Tibial nerve (tissue), 4 donors: ENCODE results near the gene DMPK. TPM values are rescaled to one million over a fixed set of nuclear protein-coding genes. Genes with fewer than 3 reads are reported as not detected.

Source experiments
- DNase-seq, 2 donors: peaks; one replicate each; pipeline ENCODE4 v3.0.0-alpha.2; 2019; ENCODE audit warnings: low spot score in 2 of 2
- H3K27ac ChIP-seq, 4 donors: fragments of 200-600 bp; sonication (generic) in 3 of 4; one replicate each; pipeline ENCODE4 v1.5.1; 2017 to 2019; ENCODE audit warnings: mild to moderate bottlenecking in 1 of 4
- H3K27me3 ChIP-seq, 2 donors: fragments of 200-600 bp; sonication (generic) in 1 of 2; one replicate each; pipeline versions ENCODE4 v1.5.1 to v1.6.0; 2017 to 2019
- H3K36me3 ChIP-seq, 3 donors: fragments of 200-600 bp; sonication (generic); one replicate each; pipeline ENCODE4 v1.5.1; 2018 to 2019
- H3K4me1 ChIP-seq, 4 donors: fragments of 200-600 bp; sonication (generic) in 3 of 4; one replicate each; pipeline ENCODE4 v1.5.1; 2017 to 2019
- H3K4me3 ChIP-seq, 4 donors: fragments of 200-600 bp; sonication (generic) in 3 of 4; one replicate each; pipeline ENCODE4 v1.5.1; 2017 to 2019; ENCODE audit warnings: mild to moderate bottlenecking in 1 of 4, moderate library complexity in 1 of 4
- H3K9me3 ChIP-seq, 4 donors: fragments of 200-600 bp; sonication (generic) in 3 of 4; one replicate each; pipeline ENCODE4 v1.5.1; 2017 to 2019
- EP300 ChIP-seq, 2 donors: sonication (generic); formaldehyde crosslinking; IDR thresholded peaks; one replicate each; pipeline ENCODE4 v1.6.1; 2017; ENCODE audit warnings: antibody characterized with exemption in 2 of 2, mild to moderate bottlenecking in 1 of 2
- POLR2A ChIP-seq, 2 donors: fragments of 450-650 bp; IDR thresholded peaks; one replicate each; pipeline ENCODE4 v1.6.1; 2017; ENCODE audit warnings: antibody characterized with exemption in 2 of 2, mild to moderate bottlenecking in 2 of 2, moderate library complexity in 2 of 2
- WGBS, 2 donors: methylation state at CpG; one replicate each; pipeline ENCODE4 v1.1.5; 2018; 5-methylcytosine and 5-hydroxymethylcytosine counted together
- total RNA-seq, 4 donors: library from RNA; depleted of rRNA; stranded (reverse); fragments of >200 nt; gene quantifications; one replicate each; pipeline ENCODE4 v1.1.0, GENCODE V29; 2016
- TF ChIP-seq, protein P1 (sequence below), 5 experiments: fragments of 200-600 bp in 3 of 5; fragments of 450-650 bp in 2 of 5; sonication (generic) in 3 of 5; IDR thresholded peaks; one replicate each; pipeline ENCODE4 v1.5.1; 2016 to 2019; ENCODE audit warnings: antibody characterized with exemption in 5 of 5, mild to moderate bottlenecking in 3 of 5, moderate library complexity in 2 of 5

Gene DMPK
- total RNA-seq, 4 donors from 2014 or later: 59.0 to 87.9 (median 77.4) TPM

DNA sequence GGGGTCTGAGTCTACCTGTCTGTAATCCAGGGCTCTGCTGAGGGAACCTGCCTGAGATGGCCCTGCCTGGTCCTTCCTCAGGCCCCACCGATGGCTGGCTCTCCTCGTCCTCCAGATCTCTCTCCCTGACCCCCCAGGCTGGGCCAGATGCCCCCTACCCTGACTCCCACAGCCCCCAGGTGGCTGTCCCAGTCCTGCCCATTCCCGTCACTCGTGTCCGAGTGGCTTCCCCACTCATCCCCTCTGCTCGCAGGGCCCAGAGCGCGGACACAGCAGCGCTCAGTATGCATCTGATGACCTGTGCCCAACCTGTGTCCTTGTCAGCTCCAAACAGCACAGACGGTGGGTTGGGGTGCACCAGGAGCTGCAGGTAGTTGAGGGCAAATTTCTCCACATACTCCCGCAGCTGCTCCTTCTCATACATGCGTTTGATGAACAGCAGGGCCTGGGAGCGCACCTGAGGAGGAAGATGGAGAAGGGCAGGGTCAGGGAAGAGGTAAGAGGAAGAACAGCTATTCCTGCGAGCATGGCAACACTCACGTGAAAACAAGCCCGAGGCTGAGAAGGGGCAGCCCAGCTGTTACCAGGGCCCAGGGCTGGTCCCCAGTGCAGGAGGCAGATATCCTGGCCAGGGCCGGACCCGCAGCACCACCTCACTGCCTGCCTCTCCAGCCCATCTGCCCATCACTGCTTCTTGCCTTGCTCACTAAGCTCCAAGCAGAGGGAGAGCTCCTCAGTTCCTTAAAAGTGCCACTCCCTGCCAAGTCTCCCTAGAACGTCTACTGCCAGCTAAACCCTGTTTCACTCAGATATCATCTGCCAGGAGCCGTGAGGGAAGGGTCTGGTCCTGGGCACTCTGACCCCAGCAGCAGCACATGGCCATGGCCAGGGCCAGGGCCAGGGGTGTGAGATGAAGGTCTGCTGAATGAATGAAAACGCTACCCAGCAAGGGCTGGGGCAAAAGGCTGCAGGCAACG is 43.9 kb upstream of the DMPK start:
- H3K27me3 ChIP-seq: no peaks in the 10 kb centered on the region
- no peak overlapping the region for H3K4me3 ChIP-seq
- peaks cover 4 to 98% (median 37%) of the 10 kb centered on the region in 3 donors for H3K36me3 ChIP-seq
- no peaks in the 10 kb centered on the region for H3K9me3 ChIP-seq
- H3K27ac ChIP-seq: no peak overlapping the region
- TF ChIP-seq EP300 (IDR thresholded peaks at IDR 0.05) (no peak), POLR2A (IDR thresholded peaks at IDR 0.05) (no peak)
- TF ChIP-seq, protein P1, sequence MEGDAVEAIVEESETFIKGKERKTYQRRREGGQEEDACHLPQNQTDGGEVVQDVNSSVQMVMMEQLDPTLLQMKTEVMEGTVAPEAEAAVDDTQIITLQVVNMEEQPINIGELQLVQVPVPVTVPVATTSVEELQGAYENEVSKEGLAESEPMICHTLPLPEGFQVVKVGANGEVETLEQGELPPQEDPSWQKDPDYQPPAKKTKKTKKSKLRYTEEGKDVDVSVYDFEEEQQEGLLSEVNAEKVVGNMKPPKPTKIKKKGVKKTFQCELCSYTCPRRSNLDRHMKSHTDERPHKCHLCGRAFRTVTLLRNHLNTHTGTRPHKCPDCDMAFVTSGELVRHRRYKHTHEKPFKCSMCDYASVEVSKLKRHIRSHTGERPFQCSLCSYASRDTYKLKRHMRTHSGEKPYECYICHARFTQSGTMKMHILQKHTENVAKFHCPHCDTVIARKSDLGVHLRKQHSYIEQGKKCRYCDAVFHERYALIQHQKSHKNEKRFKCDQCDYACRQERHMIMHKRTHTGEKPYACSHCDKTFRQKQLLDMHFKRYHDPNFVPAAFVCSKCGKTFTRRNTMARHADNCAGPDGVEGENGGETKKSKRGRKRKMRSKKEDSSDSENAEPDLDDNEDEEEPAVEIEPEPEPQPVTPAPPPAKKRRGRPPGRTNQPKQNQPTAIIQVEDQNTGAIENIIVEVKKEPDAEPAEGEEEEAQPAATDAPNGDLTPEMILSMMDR (IDR thresholded peaks at IDR 0.05): no peak
- DNase-seq: no peak
- WGBS, 2 donors: 81 to 82% methylated on average over 22 of the region's 22 CpGs
- no peaks in the 10 kb centered on the region for H3K4me1 ChIP-seq

DNA sequence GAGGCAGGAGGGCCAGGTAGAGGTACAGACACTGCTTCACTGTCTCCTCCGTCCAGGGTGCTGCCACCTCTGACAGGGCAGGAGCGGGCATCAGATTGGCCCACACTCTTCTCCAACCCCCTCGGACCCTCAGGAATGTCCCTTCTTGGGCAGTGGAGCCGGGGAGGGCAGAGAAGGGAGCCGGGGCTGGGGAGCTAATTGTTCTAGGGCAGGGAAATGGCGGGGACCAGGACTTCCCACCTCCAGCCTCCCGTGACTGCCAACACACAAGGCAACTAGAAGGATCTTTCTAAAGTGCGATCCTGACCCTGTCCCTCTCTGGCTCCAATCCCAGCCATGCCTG is 42.9 kb upstream of the DMPK start:
- no peak overlapping the region for H3K27ac ChIP-seq
- no peaks in the 10 kb centered on the region for H3K27me3 ChIP-seq
- no peaks in the 10 kb centered on the region for H3K4me1 ChIP-seq
- TF ChIP-seq POLR2A (IDR thresholded peaks at IDR 0.05) (no peak), EP300 (IDR thresholded peaks at IDR 0.05) (no peak)
- TF ChIP-seq, protein P1 (IDR thresholded peaks at IDR 0.05): no peak
- H3K36me3 ChIP-seq: peaks cover 4 to 98% (median 37%) of the 10 kb centered on the region in 3 donors
- no peak for DNase-seq
- WGBS, 2 donors: 89 to 96% methylated on average over 4 to 7 of the region's 8 CpGs
- no peaks in the 10 kb centered on the region for H3K9me3 ChIP-seq
- no peak overlapping the region for H3K4me3 ChIP-seq

DNA sequence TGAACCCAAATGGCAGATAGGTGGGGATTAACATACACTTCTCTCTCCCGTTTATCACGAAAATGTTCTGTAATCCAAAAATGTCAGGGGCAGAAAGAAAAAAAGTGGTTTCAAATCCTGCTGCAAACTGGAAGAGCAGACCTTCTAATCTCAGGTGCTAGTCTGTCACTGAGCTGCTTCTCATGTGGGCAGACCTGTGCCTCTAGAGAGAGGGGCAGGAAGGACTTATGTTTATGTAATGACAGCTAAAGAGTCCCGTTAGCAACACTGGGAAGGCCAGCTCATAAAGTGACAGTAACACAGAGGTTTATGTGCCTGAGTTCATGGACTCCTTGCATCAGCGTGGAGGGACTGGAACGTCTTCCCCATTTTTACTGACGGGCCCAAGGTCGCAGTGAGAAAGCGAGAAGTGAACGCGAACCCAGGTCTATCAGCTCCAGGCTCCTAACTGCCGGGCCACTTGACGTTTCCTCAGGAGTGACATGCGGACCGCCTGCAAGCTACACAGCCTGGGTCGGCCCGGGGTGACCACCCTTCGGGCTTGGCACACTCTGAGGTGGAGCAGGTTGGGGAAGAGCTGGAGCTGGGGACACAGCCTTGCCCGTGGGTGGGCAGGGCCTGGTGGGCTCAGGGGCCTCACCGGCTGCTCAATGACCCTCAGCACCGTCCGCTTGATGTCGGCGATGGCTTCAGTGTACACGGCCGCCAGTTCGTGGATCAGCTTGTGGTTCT is 42.4 kb upstream of the DMPK start:
- no peaks in the 10 kb centered on the region for H3K4me1 ChIP-seq
- 86 to 90% methylated on average over 24 to 26 of the region's 26 CpGs for WGBS, 2 donors
- H3K36me3 ChIP-seq: peaks cover 4 to 98% (median 37%) of the 10 kb centered on the region in 3 donors
- DNase-seq: no peak
- TF ChIP-seq, protein P1 (IDR thresholded peaks at IDR 0.05): no peak
- TF ChIP-seq EP300 (IDR thresholded peaks at IDR 0.05) (no peak), POLR2A (IDR thresholded peaks at IDR 0.05) (no peak)
- no peaks in the 10 kb centered on the region for H3K27me3 ChIP-seq
- H3K4me3 ChIP-seq: no peak overlapping the region
- H3K27ac ChIP-seq: no peak overlapping the region
- H3K9me3 ChIP-seq: no peaks in the 10 kb centered on the region

DNA sequence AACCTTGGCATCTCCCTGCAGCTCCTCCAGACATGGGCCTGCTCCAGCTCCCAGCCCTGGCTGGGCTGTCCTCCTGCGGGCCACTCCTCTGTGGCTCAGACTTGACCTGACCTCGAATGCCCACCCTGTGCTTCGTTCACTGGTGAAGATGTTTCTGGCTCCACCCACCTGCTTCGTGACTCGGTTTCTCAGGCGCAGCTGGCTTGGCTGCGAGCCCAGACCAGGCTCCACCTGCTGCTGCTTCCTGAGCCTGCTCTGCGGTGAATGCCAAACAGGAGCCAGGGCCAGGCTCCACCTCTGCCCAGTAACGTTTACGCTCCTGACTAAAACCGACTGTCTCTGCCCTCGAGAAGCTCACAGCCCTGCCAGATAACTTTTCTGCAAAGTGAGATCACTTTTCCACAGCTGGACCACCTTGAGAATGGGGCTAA is 41.8 kb upstream of the DMPK start:
- no peak overlapping the region for H3K27ac ChIP-seq
- H3K36me3 ChIP-seq: peaks cover 4 to 98% (median 34%) of the 10 kb centered on the region in 3 donors
- H3K4me1 ChIP-seq: no peaks in the 10 kb centered on the region
- no peaks in the 10 kb centered on the region for H3K9me3 ChIP-seq
- no peak overlapping the region for H3K4me3 ChIP-seq
- DNase-seq: no peak
- TF ChIP-seq EP300 (IDR thresholded peaks at IDR 0.05): no peak
- no peak for TF ChIP-seq POLR2A (IDR thresholded peaks at IDR 0.05)
- TF ChIP-seq, protein P1 (IDR thresholded peaks at IDR 0.05): no peak
- H3K27me3 ChIP-seq: no peaks in the 10 kb centered on the region
- 56 to 61% methylated on average over 7 to 12 of the region's 12 CpGs for WGBS, 2 donors

DNA sequence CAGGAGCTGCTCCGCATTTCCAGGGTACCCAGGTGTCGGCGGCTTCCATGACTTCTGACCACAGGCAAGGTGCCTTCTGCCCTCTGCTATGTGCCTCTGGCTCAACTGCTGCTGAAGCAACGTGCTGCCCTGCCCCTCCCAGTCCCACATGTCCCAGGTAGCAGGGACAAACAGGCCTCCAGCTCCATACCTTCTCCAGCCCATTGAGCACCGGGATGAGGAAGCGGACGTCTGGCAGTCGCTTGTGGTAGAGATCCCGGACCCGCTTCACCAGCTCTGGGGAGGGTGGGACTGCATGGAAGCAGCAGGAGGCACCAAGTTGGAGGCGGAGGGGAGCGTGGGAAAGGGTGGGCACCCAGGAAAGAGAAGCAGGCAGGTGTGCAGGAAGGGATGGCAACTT is 40.9 kb upstream of the DMPK start:
- H3K36me3 ChIP-seq: peaks cover 4 to 98% (median 26%) of the 10 kb centered on the region in 3 donors
- WGBS, 2 donors: 96 to 97% methylated on average over 7 to 9 of the region's 12 CpGs

More for the DNA sequence above, 40.9 kb upstream of the DMPK start:
- Histone ChIP-seq H3K9me3 (no peaks in the 10 kb centered on the region), H3K4me3 (no peak overlapping the region), H3K27me3 (no peaks in the 10 kb centered on the region), H3K27ac (no peak overlapping the region), H3K4me1 (no peaks in the 10 kb centered on the region)
- TF ChIP-seq POLR2A (IDR thresholded peaks at IDR 0.05) (no peak), EP300 (IDR thresholded peaks at IDR 0.05) (no peak)
- TF ChIP-seq, protein P1 (IDR thresholded peaks at IDR 0.05): no peak
- DNase-seq: no peak
